Vagina (tissue), 2 donors: ENCODE measurements around the gene GLYATL3.

Experiments used
- POLR2A ChIP-seq, 2 donors: fragments of 450-650 bp; IDR thresholded peaks; one replicate each; pipeline ENCODE4 v1.6.1; 2017; ENCODE audit warnings: antibody characterized with exemption in 2 of 2, mild to moderate bottlenecking in 2 of 2, moderate library complexity in 2 of 2
- POLR2AphosphoS5 ChIP-seq, 2 donors: sonication (generic); formaldehyde crosslinking; IDR thresholded peaks; one replicate each; pipeline ENCODE4 v1.9.0; 2017; ENCODE audit warnings: antibody characterized with exemption in 2 of 2, mild to moderate bottlenecking in 2 of 2, low read depth in 1 of 2; ENCODE audit not compliant: insufficient read depth in 1 of 2
- TF ChIP-seq, protein P1 (sequence below), 3 experiments: fragments of 450-650 bp in 2 of 3; fragments of 200-600 bp in 1 of 3; sonication (generic) in 1 of 3; IDR thresholded peaks; one replicate each; pipeline ENCODE4 v1.5.1; 2017 to 2019; ENCODE audit warnings: antibody characterized with exemption in 3 of 3, mild to moderate bottlenecking in 2 of 3, moderate library complexity in 2 of 3

DNA sequence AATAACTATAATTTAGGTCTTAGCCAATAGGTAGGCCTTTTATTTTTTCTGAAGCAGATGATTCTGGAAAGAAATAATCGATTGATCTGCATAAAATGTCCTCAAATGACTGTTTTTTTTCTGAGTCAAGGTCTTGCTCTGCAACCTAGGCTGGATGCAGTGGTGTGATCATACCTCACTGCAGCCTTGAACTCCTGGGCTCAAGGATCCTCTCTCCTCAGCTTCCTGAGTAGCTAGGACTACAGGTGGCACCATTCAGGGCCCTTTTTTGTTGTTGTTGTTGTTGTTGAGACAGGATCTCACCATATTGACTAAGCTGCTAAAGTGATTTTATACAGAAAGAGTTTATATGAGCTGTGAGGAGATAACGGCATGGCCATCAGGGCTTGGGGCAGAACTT lies 18.2 kb downstream of the GLYATL3 start:
- TF ChIP-seq POLR2A (IDR thresholded peaks at IDR 0.05) (no peak), POLR2AphosphoS5 (IDR thresholded peaks at IDR 0.05; ENCODE audit: insufficient read depth in 1 of 2, low read depth in 1 of 2) (no peak)
- TF ChIP-seq, protein P1, sequence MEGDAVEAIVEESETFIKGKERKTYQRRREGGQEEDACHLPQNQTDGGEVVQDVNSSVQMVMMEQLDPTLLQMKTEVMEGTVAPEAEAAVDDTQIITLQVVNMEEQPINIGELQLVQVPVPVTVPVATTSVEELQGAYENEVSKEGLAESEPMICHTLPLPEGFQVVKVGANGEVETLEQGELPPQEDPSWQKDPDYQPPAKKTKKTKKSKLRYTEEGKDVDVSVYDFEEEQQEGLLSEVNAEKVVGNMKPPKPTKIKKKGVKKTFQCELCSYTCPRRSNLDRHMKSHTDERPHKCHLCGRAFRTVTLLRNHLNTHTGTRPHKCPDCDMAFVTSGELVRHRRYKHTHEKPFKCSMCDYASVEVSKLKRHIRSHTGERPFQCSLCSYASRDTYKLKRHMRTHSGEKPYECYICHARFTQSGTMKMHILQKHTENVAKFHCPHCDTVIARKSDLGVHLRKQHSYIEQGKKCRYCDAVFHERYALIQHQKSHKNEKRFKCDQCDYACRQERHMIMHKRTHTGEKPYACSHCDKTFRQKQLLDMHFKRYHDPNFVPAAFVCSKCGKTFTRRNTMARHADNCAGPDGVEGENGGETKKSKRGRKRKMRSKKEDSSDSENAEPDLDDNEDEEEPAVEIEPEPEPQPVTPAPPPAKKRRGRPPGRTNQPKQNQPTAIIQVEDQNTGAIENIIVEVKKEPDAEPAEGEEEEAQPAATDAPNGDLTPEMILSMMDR (IDR thresholded peaks at IDR 0.05): no peak
